ENCODE measurements around the gene SPATC1L.

SPATC1L gene

DNA sequence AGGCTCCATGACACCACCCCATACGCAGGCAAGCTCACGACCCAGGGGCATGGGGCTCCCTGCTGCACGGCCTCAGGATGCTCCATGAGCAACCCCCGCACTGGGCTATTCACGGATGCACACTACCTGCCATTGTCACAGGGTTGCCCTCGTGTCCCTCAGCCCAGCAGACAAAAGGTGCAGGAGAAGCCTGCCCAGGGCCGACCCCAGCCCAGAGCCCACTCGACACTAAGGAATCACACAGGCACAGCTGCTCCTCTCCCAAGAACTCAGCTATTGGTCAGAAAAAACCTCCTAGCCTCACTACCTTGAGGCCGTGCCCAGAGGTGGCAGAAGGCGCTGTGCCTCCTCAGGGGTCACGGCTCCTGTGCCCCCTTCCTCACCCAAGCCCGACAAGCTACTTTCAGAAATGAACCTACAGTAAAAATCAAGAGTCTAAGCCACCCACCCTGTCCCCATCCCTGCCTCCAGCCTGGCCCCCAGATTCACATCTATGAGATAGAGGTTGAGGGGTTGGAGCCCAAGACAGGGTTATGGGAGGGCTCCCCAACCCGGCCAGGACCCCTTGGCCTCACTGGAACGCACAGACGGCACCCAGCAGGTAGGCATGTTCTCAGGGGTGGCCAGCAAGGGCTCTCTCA is 6.4 kb upstream of the SPATC1L start:
- TF ChIP-seq, protein P1, sequence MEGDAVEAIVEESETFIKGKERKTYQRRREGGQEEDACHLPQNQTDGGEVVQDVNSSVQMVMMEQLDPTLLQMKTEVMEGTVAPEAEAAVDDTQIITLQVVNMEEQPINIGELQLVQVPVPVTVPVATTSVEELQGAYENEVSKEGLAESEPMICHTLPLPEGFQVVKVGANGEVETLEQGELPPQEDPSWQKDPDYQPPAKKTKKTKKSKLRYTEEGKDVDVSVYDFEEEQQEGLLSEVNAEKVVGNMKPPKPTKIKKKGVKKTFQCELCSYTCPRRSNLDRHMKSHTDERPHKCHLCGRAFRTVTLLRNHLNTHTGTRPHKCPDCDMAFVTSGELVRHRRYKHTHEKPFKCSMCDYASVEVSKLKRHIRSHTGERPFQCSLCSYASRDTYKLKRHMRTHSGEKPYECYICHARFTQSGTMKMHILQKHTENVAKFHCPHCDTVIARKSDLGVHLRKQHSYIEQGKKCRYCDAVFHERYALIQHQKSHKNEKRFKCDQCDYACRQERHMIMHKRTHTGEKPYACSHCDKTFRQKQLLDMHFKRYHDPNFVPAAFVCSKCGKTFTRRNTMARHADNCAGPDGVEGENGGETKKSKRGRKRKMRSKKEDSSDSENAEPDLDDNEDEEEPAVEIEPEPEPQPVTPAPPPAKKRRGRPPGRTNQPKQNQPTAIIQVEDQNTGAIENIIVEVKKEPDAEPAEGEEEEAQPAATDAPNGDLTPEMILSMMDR (conservative IDR thresholded peaks at IDR 0.05; ENCODE audit: control insufficient read depth, insufficient read depth, low read depth, low read length), result no peak
- H3K4me3 ChIP-seq (ENCODE audit: control insufficient read depth, low read depth, low read length), result no peak overlapping the region
- DNase-seq (ENCODE audit: low read depth), result no peak

DNA sequence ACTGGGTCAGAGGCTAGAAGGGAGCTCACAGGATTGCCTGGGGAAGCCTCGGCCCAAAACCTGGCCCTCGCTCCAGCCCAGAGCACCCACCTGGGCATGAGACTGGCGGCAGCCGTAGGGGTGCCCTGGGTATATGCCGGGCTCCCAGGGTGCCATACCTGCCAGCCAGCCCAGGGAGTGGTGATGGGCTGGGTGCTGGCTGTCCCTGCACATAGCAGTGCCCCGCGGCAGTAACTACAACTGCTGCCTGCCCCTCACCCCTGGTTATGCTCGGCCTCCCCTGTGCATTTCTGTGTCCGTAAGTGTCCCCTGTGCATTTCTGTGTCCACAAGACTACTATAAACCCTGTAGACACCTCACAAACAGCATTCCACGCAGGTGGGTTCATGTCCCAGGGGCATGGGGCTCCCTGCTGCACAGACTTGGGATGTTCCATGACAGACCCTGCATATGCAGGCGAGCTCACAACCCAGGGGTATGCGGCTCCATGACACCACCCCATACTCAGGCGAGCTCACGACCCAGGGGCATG is 5.8 kb upstream of the SPATC1L start:
- DNase-seq (ENCODE audit: low read depth), result no peak
- no peak overlapping the region for H3K4me3 ChIP-seq (ENCODE audit: control insufficient read depth, low read depth, low read length)
- TF ChIP-seq, protein P1 (conservative IDR thresholded peaks at IDR 0.05; ENCODE audit: control insufficient read depth, insufficient read depth, low read depth, low read length), result no peak

DNA sequence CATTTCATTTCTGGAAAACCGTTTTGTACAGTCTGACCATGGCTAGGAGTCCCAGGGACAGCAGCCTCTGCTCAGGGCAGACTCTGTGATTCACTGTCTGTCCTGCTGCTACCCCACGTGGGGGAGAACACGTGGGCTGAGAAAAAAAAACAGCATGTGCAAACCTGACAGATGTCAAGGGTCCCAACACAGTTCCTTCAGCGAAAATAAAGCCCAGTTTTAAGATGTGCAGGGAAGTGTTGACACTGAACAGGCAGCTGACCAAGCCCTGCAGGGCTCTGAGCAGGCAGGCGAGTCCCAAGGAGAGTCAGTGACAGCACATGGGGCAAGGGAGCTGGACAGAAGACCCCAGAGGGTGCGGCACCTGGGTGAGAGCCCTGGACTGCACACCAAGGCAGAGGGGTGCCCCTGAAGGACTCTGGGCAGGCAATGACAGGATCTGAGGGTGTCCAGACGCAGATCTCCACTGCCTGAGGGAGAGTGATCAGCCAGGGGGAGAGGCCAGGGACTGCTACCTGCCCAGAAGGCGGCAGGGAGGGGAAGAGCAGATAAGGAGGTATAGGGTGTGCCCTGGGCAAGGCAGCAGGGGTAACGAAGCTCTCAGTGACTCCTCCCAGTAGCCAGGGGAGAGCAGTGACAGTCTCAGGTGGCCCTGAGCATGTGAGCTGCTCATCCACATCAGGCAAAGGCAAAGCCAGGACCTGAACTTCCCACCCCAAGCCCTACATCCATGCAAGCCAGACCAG is 5.1 kb upstream of the SPATC1L start:
- TF ChIP-seq, protein P1 (conservative IDR thresholded peaks at IDR 0.05; ENCODE audit: control insufficient read depth, insufficient read depth, low read depth, low read length), result no peak
- H3K4me3 ChIP-seq (ENCODE audit: control insufficient read depth, low read depth, low read length), result no peak overlapping the region
- DNase-seq (ENCODE audit: low read depth), result peak; percentile 67

DNA sequence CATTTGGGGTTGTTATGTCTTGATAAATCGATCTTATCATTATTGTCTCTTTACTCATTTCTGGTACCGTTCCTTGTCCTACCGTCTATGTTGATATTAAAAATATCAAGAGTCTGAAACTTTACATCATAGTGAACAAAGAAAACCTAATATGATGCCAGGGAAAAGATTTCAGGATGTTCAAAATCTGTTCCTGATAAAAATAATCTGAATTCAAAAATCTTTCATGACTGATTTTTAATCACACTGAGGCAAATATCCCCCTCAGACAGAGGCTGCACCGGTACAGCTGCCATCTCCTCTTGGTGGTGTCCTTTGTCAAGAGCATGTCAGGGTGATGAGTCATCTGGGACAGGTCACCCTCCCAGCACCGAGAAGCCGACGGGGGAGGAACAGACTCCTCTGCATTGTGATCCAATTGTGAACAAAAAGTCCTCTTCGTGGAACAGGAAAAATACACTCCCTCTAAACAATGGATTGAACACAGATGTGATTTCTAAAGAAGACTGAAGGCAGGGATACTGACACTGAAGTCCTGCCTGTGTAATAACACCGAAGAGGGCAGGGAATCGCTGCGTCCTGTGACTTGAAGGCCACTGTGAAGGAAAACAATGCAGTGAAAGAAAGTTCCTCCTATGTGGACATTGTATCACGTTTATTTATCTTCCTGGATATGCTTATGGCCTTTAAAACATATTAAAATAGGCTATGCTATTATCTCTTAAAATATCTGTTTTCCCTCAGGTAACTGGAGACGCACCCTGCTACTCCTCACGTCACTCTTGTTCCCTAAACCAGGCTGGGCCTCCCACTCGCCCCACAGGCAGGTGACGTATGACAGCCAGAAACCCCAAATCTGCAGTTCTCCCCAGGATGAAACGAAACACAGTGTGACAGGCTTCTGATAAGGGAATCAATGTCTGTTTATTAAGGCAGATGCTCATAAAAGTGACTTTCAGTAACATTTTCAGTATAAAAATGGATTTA is 4.3 kb upstream of the SPATC1L start:
- peak; percentile 69 for DNase-seq (ENCODE audit: low read depth)
- H3K4me3 ChIP-seq (ENCODE audit: control insufficient read depth, low read depth, low read length), result no peak overlapping the region
- TF ChIP-seq, protein P1 (conservative IDR thresholded peaks at IDR 0.05; ENCODE audit: control insufficient read depth, insufficient read depth, low read depth, low read length), result no peak

DNA sequence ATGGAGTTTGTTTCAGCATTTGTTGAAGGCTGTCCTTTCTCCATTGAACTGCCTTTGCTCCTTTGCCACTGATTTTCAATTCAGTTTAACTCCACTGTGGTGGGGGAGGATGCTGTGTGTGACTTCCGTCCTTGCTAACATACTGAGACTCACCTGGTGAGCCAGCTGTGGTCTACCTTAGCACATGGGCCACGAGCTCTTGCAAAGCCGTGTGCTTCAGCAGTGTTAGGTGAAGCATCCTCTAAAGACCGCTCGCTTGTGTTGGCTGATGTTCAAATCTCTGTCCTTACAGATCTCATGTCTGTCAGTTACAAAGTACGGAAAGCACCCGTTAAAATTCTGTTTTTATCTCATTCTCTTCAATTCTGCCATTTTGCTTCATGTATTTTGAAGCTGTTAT is 3.6 kb upstream of the SPATC1L start:
- no peak overlapping the region for H3K4me3 ChIP-seq (ENCODE audit: control insufficient read depth, low read depth, low read length)
- DNase-seq (ENCODE audit: low read depth), result no peak
- TF ChIP-seq, protein P1 (conservative IDR thresholded peaks at IDR 0.05; ENCODE audit: control insufficient read depth, insufficient read depth, low read depth, low read length), result no peak

DNA sequence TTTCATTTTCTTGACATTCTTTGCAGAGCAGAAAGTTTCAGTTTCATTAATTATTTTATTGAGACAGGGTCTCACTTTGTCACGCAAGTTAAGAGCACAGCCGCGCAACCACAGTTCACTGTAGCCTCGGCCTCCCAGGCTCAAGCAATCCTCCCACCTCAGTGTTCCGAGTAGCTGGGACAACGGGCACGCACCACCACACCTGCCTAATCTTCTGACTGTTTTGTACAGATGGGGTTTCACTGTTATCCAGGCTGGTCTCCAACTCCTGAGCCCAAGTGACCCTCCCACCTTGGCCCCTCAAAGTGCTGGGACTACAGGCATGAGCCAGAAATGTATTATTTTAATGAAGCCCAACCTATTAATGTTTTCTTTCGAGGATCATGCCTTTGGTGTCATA is 3.0 kb upstream of the SPATC1L start:
- TF ChIP-seq, protein P1 (conservative IDR thresholded peaks at IDR 0.05; ENCODE audit: control insufficient read depth, insufficient read depth, low read depth, low read length), result no peak
- DNase-seq (ENCODE audit: low read depth), result no peak

More for the DNA sequence above, 3.0 kb upstream of the SPATC1L start:
- no peak overlapping the region for H3K4me3 ChIP-seq (ENCODE audit: control insufficient read depth, low read depth, low read length)

All from fibroblast of mammary gland (primary cell).